Brain microvascular endothelial cell (primary cell): ENCODE results near the gene TESPA1.
"Not testable (repeated sequence)": the region's sequence is repeated elsewhere in the genome, so short reads cannot be mapped to it uniquely, and the experiment has no call there.

Source experiments
- DNase-seq: peaks from one replicate; pipeline ENCODE4 v3.0.0-alpha.2; 2020
- H3K27ac ChIP-seq: fragments of 250-450 bp; sonication (Bioruptor Pico); 2 replicates; pipeline ENCODE4 v1.5.1; 2020; ENCODE audit warnings: mild to moderate bottlenecking, moderate library complexity
- H3K27me3 ChIP-seq: fragments of 250-450 bp; sonication (Bioruptor Pico); replicated peaks from 2 replicates; pipeline ENCODE4 v1.5.1; 2020; ENCODE audit warnings: mild to moderate bottlenecking
- H3K36me3 ChIP-seq: fragments of 250-450 bp; sonication (Bioruptor Pico); replicated peaks from 2 replicates; pipeline ENCODE4 v1.5.1; 2020; ENCODE audit warnings: mild to moderate bottlenecking
- H3K4me3 ChIP-seq: 2 replicates; pipeline ENCODE4 v1.5.1; 2011; ENCODE audit warnings: low read depth, mild to moderate bottlenecking, control low read depth, low read length, moderate library complexity
- in situ Hi-C: cut with HindIII; loops from 2 replicates; pipeline ENCODE4 v1.10.0; 2017; ENCODE audit warnings: low sequenced_read_pairs, low pct_ligation_motif_present
- TF ChIP-seq, protein P1 (sequence below): IDR thresholded peaks from 2 replicates; pipeline ENCODE4 v1.5.1; 2011; ENCODE audit warnings: low read depth, mild to moderate bottlenecking, moderate library complexity, low read length, control low read depth, inconsistent platforms; ENCODE audit errors: missing control alignments

The TESPA1 gene

DNA sequence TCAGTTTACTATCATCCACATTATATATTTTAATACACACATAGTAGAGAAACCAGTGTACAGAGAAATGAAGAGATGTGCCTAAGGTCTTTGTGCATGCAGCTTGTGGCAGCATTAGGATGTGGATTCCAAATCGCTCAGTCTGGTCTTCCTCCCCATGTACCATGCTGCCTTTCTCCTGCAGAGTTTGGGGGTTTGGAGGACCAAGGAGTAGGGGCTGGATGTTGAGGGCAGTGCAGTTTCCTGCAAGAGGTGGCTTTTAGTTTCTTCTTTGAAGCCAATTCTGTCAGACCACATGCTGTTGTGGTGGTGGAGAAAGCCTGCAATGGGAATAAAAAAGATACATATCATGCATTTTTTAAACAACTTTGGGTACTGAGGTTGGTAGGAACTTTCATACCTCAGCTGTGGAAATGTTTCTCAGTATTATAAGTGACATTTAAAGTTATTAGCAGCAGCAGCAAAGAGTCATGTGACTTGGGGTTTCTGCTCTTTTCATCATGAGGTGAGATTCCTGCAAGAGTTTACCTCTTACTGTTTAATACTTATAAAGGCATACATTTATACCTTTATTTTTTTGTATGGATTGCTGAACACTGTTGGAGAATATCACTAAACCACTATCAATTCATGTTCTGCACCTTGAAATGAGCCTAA is 34.4 kb downstream of the TESPA1 start:
- TF ChIP-seq, protein P1, sequence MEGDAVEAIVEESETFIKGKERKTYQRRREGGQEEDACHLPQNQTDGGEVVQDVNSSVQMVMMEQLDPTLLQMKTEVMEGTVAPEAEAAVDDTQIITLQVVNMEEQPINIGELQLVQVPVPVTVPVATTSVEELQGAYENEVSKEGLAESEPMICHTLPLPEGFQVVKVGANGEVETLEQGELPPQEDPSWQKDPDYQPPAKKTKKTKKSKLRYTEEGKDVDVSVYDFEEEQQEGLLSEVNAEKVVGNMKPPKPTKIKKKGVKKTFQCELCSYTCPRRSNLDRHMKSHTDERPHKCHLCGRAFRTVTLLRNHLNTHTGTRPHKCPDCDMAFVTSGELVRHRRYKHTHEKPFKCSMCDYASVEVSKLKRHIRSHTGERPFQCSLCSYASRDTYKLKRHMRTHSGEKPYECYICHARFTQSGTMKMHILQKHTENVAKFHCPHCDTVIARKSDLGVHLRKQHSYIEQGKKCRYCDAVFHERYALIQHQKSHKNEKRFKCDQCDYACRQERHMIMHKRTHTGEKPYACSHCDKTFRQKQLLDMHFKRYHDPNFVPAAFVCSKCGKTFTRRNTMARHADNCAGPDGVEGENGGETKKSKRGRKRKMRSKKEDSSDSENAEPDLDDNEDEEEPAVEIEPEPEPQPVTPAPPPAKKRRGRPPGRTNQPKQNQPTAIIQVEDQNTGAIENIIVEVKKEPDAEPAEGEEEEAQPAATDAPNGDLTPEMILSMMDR = no peak
- Histone ChIP-seq H3K27ac (no peak overlapping the region), H3K4me3 (no peak overlapping the region), H3K36me3 (no peaks in the 10 kb centered on the region), H3K27me3 (no peaks in the 10 kb centered on the region)
- in situ Hi-C loops = no loop called here
- DNase-seq = no peak

- Histone ChIP-seq H3K27me3 (no peaks in the 10 kb centered on the region), H3K36me3 (no peaks in the 10 kb centered on the region), H3K4me3 (no peak overlapping the region), H3K27ac (no peak overlapping the region)
- TF ChIP-seq, protein P1 = no peak
- DNase-seq = no peak
- in situ Hi-C loops = no loop called here
These were observed 35.4 kb downstream of the TESPA1 start for GRCh38 chr12:54949073-54949711.

GRCh38 chr12:54948171-54948570 is 36.4 kb downstream of the TESPA1 start:
- Histone ChIP-seq H3K27ac (no peak overlapping the region), H3K27me3 (no peaks in the 10 kb centered on the region), H3K36me3 (no peaks in the 10 kb centered on the region), H3K4me3 (no peak overlapping the region)
- in situ Hi-C loops = no loop called here
- DNase-seq = no peak
- TF ChIP-seq, protein P1 = no peak

DNA sequence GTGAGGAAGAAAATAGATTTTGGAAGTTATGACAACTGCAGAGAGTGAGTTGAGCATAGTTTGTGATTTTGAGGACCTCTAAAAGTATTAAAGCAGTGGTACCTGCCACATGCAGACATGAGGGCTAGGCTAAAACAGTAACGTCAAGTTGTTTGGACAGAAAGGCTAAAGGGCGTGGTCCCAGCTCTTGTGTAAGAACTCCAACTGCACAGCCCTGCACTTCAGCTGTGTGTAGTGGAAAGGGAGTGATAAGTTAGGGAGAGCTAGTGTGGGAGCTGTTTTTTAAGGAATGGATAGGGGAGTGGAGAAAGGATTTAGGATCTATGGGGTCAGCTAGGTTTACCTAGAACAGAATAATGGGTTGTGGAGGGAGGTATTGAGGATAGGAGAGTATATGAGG is 39.5 kb downstream of the TESPA1 start:
- Histone ChIP-seq H3K27ac (no peak overlapping the region), H3K4me3 (no peak overlapping the region), H3K36me3 (no peaks in the 10 kb centered on the region), H3K27me3 (no peaks in the 10 kb centered on the region)
- TF ChIP-seq, protein P1 = no peak
- in situ Hi-C loops = no loop called here
- no peak for DNase-seq

GRCh38 chr12:54943292-54943691 is 41.3 kb downstream of the TESPA1 start:
- in situ Hi-C loops, H3K36me3 ChIP-seq, H3K4me3 ChIP-seq, DNase-seq, H3K27ac ChIP-seq, H3K27me3 ChIP-seq: not testable (repeated sequence)

DNA sequence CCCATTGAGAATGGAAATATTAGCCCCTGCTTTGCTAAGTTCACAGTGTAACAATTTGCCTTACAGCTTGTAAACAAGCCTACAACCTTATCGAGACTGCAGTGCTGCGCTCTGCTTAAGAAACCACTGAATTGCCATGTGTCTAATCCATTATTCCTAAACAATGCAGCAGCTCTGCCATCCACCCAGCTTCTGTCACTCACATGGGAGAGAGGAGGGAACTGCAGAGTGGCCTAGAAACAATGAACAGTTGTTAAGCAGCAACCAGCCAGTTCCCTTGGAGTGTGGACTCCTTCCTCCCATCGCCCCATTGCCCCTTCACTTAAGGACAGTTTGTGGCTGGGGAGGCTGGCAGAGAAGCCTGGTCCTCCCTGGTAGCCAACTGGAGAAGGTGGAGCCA is 42.9 kb downstream of the TESPA1 start:
- TF ChIP-seq, protein P1 = no peak
- in situ Hi-C loops = no loop called here

More for the DNA sequence above, 42.9 kb downstream of the TESPA1 start:
- Histone ChIP-seq H3K27ac (no peak overlapping the region), H3K4me3 (no peak overlapping the region), H3K36me3 (no peaks in the 10 kb centered on the region), H3K27me3 (no peaks in the 10 kb centered on the region)
- DNase-seq = no peak
